Muscle of leg (tissue), 11 donors: ENCODE measurements around the gene KIAA1328. TPM values are rescaled to one million over a fixed set of nuclear protein-coding genes. Genes with fewer than 3 reads are reported as not detected.

Experiments used
- DNase-seq: peaks from one replicate; pipeline ENCODE4 v3.0.0; 2013
- H3K27ac ChIP-seq: one replicate; pipeline ENCODE4 v1.5.1; 2013; ENCODE audit warnings: mild to moderate bottlenecking, low read length, control low read depth
- H3K27me3 ChIP-seq: one replicate; pipeline ENCODE4 v1.6.1; 2013; ENCODE audit warnings: low read length; ENCODE audit not compliant: control insufficient read depth, insufficient read depth
- H3K36me3 ChIP-seq: one replicate; pipeline ENCODE4 v1.6.1; 2013; ENCODE audit warnings: low read length; ENCODE audit not compliant: control insufficient read depth, insufficient read depth
- H3K4me1 ChIP-seq: one replicate; pipeline ENCODE4 v1.6.1; 2013; ENCODE audit warnings: low read length; ENCODE audit not compliant: control insufficient read depth, insufficient read depth
- H3K4me3 ChIP-seq: one replicate; pipeline ENCODE4 v1.5.1; 2013; ENCODE audit warnings: low read length, control low read depth
- H3K9me3 ChIP-seq: replicated peaks from 2 replicates; pipeline ENCODE4 v1.6.1; 2013; ENCODE audit warnings: low read depth, low read length; ENCODE audit not compliant: control insufficient read depth
- WGBS: methylation state at CpG from one replicate; pipeline ENCODE4 v1.1.5; 2013; ENCODE audit warnings: missing lambda C conversion rate; ENCODE audit not compliant: insufficient coverage; 5-methylcytosine and 5-hydroxymethylcytosine counted together
- polyA plus RNA-seq, 8 donors: library from polyadenylated mRNA; unstranded; fragments of 120-200 nt; gene quantifications; one replicate each; pipeline versions ENCODE4 v1.2.1 to v1.2.3, GENCODE V29; 2013; ENCODE audit warnings: inconsistent platforms in 1 of 8, low replicate concordance in 1 of 8; ENCODE audit not compliant: insufficient read length in 8 of 8, insufficient read depth in 1 of 8
- total RNA-seq: library from RNA; stranded (reverse); fragments of 120-200 nt; gene quantifications from one replicate; pipeline ENCODE4 v1.2.4, GENCODE V29; 2013

Gene KIAA1328
- total and polyA plus RNA-seq, 9 donors, result 5.3 to 11.4 (median 6.1) TPM

DNA sequence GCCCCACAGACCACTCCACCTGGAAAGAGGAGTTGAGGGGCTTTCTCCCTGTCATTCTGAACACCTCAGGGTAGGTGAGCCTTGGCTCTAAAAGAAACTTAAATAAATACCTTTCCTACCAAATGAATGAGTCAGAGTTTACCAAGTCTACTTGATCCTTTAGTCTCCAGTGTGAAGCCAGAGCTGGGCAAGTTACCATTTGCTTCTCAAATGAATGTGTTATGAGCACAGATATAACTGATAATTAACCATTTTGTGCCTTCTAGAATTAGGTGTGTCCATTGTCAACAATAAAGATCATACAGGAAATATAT is 347.7 kb downstream of the KIAA1328 start:
- no peaks in the 10 kb centered on the region for H3K9me3 ChIP-seq
- H3K27ac ChIP-seq, result no peak overlapping the region
- H3K4me3 ChIP-seq, result no peak overlapping the region
- H3K4me1 ChIP-seq, result no peaks in the 10 kb centered on the region
- no peaks in the 10 kb centered on the region for H3K36me3 ChIP-seq
- DNase-seq, result no peak
- H3K27me3 ChIP-seq, result no peaks in the 10 kb centered on the region

DNA sequence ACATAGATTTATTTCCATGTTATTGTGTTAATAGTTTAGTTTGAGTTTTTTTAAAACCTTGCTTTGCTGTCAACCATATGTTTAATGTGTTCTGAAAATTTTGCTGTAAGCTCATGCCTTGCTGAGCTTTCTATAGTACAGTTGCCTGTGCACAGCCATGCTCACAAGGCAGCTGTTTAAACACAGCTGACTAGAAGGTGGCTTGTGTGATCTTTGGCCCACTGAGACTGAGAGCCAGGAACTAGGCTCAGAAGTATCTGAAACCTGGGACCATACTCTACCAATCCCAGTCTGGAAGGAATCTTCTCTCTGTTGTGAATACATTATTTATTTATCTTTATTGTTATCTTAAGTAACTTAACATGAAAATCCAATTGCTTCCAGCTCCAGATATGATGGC is 350.5 kb downstream of the KIAA1328 start:
- Histone ChIP-seq H3K9me3 (no peaks in the 10 kb centered on the region), H3K4me3 (no peak overlapping the region), H3K36me3 (no peaks in the 10 kb centered on the region), H3K4me1 (no peaks in the 10 kb centered on the region), H3K27me3 (no peaks in the 10 kb centered on the region), H3K27ac (no peak overlapping the region)
- DNase-seq, result peak; percentile 34

DNA sequence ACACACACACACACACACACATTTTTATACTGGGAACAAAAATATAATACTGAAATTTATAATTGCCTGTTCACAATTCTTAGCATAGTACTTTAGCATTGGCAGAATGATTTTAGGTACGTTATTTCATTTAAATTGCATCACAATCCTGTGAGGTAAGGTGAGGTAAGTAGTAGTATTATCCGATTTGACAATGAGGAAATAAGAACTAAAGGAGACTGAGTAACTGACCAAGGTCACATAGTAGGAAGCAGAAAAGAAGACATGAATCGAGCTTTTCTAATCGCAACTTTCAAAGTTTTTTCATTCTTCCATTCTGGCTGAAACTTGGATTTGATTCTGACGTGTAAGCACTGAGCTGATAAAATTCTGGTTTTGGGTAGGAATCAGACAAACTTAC is 351.2 kb downstream of the KIAA1328 start:
- no CpG with 5 or more reads among the region's 5 CpGs for WGBS
- Histone ChIP-seq H3K36me3 (no peaks in the 10 kb centered on the region), H3K27me3 (no peaks in the 10 kb centered on the region), H3K9me3 (no peaks in the 10 kb centered on the region), H3K4me1 (no peaks in the 10 kb centered on the region), H3K4me3 (no peak overlapping the region), H3K27ac (no peak overlapping the region)
- no peak for DNase-seq

GRCh38 chr18:37182340-37183135 is 353.6 kb downstream of the KIAA1328 start:
- no peaks in the 10 kb centered on the region for H3K9me3 ChIP-seq
- no peaks in the 10 kb centered on the region for H3K4me1 ChIP-seq
- WGBS, result no CpG with 5 or more reads among the region's 1 CpG
- no peak overlapping the region for H3K4me3 ChIP-seq
- no peaks in the 10 kb centered on the region for H3K27me3 ChIP-seq
- no peaks in the 10 kb centered on the region for H3K36me3 ChIP-seq
- peak; percentile 13 for DNase-seq
- H3K27ac ChIP-seq, result no peak overlapping the region

DNA sequence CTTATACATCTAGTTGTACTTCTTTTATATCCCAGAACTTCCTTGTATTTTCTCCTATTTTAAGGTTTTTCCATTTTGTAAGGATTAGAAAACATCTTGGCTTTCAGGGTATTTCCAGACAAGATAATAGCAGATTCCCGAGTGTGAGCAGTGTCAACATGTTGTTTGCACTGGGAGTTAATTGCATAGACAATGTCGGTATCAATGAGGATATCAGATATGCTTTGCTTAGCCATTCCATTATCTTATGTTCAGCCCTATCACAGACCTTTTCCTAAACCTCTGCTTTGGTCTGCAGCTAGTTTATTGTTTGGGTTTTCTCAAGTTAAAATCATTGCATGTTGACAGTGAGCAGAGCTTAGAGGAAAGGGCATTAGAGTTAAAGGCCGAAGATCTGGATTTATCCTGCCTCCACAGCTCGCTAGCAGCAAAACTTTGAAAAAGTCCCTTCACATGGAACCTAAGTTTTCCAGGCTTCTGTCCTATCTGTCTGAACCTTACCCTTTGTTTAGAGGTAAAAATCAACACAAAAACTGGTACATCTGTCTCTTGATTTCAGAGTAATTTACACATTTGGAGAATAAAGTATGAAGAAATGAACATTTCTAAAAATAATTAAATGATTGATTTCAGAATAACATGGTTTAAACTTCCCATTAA is 355.4 kb downstream of the KIAA1328 start:
- DNase-seq, result no peak
- Histone ChIP-seq H3K4me1 (no peaks in the 10 kb centered on the region), H3K9me3 (no peaks in the 10 kb centered on the region), H3K36me3 (no peaks in the 10 kb centered on the region), H3K27ac (no peak overlapping the region), H3K4me3 (no peak overlapping the region), H3K27me3 (no peaks in the 10 kb centered on the region)
- WGBS, result 100% methylated on average over 1 of the region's 4 CpGs

- no peak for DNase-seq
- Histone ChIP-seq H3K27me3 (no peaks in the 10 kb centered on the region), H3K9me3 (no peaks in the 10 kb centered on the region), H3K4me3 (no peak overlapping the region), H3K4me1 (no peaks in the 10 kb centered on the region), H3K27ac (no peak overlapping the region), H3K36me3 (no peaks in the 10 kb centered on the region)
- 70% methylated on average over 2 of the region's 4 CpGs for WGBS
Measured at GRCh38 chr18:37188016-37188791, 359.3 kb downstream of the KIAA1328 start.

DNA sequence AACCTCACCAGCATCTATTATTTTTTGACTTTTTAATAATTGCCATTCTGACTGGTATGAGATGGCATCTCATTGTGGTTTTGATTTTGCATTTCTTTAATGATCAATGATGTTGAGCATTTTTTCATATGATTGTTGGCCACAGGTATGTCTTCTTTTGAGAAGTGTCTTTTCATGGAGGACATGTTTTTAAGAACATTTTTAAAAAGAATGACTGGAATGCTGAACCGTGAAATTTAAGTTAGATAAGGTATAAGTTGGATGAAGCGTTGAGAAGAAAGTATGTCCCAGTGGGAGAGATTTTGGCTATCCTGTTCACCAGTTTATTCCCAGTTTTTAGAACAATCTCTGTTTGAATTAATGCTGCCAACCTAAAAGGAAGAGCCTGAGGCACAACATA is 370.8 kb downstream of the KIAA1328 start:
- H3K36me3 ChIP-seq, result no peaks in the 10 kb centered on the region
- no peak for DNase-seq
- H3K27ac ChIP-seq, result no peak overlapping the region
- H3K9me3 ChIP-seq, result peaks cover 2% of the 10 kb centered on the region
- no peaks in the 10 kb centered on the region for H3K27me3 ChIP-seq
- no CpG with 5 or more reads among the region's 2 CpGs for WGBS
- H3K4me1 ChIP-seq, result no peaks in the 10 kb centered on the region
- H3K4me3 ChIP-seq, result no peak overlapping the region

DNA sequence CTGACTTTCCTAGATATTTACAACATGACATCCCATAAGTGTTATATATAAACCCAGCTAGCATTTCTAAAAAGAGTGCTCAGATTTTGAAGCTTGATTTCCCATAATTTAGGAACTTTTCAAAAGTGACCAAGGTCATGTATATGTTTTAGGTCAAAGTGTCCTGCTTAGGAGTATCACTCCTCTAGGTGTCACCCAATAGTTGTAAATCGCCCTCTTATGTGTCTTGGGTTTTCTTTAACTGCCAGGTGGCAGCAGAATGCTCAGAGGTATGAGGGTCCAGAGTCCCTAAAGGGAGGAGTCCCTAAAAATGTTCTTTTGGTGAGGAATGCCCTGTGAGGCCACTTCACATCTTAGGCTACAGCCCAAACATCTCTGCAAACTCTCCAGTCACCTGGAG is 378.4 kb downstream of the KIAA1328 start:
- no peaks in the 10 kb centered on the region for H3K4me1 ChIP-seq
- no peaks in the 10 kb centered on the region for H3K36me3 ChIP-seq
- H3K27me3 ChIP-seq, result no peaks in the 10 kb centered on the region
- H3K4me3 ChIP-seq, result no peak overlapping the region
- 80% methylated on average over 1 of the region's 1 CpG for WGBS
- no peak for DNase-seq
- H3K27ac ChIP-seq, result no peak overlapping the region
- H3K9me3 ChIP-seq, result peaks cover 2% of the 10 kb centered on the region

- Histone ChIP-seq H3K27me3 (no peaks in the 10 kb centered on the region), H3K36me3 (no peaks in the 10 kb centered on the region), H3K4me1 (no peaks in the 10 kb centered on the region), H3K27ac (no peak overlapping the region), H3K9me3 (no peaks in the 10 kb centered on the region), H3K4me3 (no peak overlapping the region)
- DNase-seq, result no peak
- no CpG with 5 or more reads among the region's 1 CpG for WGBS
Measured at GRCh38 chr18:37210781-37211180, 381.9 kb downstream of the KIAA1328 start.

DNA sequence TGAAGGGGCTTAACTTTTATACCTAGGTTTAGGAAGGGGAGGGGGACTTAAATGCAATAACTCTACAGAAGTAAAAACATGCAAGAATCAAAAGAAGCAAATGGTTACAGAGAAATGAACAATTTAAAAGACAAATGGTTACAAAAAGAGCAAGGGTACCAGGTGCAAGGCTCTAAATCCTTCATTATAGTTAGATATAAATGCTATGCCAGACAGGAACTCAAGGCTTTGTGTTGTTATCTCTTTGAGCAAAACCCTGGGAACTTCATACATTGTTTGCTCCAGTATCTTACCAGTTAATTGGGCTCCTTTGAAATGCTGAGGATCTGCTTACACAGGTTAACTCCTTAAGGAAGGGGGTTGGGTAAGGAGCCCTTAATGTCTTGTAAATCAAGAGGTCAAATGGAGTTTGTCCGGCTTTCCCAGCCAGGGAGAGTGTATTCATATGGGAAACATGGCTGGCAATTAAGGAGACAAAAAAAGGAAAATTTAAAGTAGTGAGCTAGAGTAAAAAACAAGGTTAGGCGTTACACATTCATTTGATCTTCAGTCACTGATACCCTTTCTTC is 389.2 kb downstream of the KIAA1328 start:
- H3K9me3 ChIP-seq, result no peaks in the 10 kb centered on the region
- DNase-seq, result no peak
- no peaks in the 10 kb centered on the region for H3K36me3 ChIP-seq
- H3K27me3 ChIP-seq, result no peaks in the 10 kb centered on the region
- H3K27ac ChIP-seq, result no peak overlapping the region
- H3K4me3 ChIP-seq, result no peak overlapping the region
- H3K4me1 ChIP-seq, result no peaks in the 10 kb centered on the region
- WGBS, result 49% methylated on average over 2 of the region's 2 CpGs
